Thyroid gland (tissue), 4 donors: Measurements from ENCODE around the gene TNKS2.

ENCODE experiments used
- CTCF ChIP-seq, 6 experiments: fragments of 200-600 bp in 3 of 6; fragments of 450-650 bp in 3 of 6; sonication (generic) in 3 of 6; IDR thresholded peaks; one replicate each; pipeline ENCODE4 v1.5.1; 2016 to 2019; ENCODE audit warnings: antibody characterized with exemption in 6 of 6, mild to moderate bottlenecking in 2 of 6, inconsistent platforms in 1 of 6, moderate library complexity in 1 of 6
- POLR2A ChIP-seq, 2 donors: fragments of 450-650 bp; IDR thresholded peaks; one replicate each; pipeline ENCODE4 v1.6.1; 2017; ENCODE audit warnings: antibody characterized with exemption in 2 of 2, mild to moderate bottlenecking in 2 of 2, moderate library complexity in 1 of 2

GRCh38 chr10:91891125-91892001 is 93.1 kb downstream of the TNKS2 start:
- TF ChIP-seq CTCF (IDR thresholded peaks at IDR 0.05), result no peak
- no peak for TF ChIP-seq POLR2A (IDR thresholded peaks at IDR 0.05)
